Cardiac muscle cell (in vitro differentiated cells and primary cell): ENCODE results near the gene PTGER2. TPM values are rescaled to one million over a fixed set of nuclear protein-coding genes. Genes with fewer than 3 reads are reported as not detected.

Experiments
- DNase-seq, 2 donors: peaks; one replicate each; pipeline versions ENCODE4 v3.0.0 to v3.0.0-alpha.2; 2010 to 2017; ENCODE audit warnings: low read depth in 1 of 2, low spot score in 1 of 2
- H3K27ac ChIP-seq: fragments of 200-600 bp; sonication (generic); 2 replicates; pipeline ENCODE4 v1.5.1; 2016
- H3K27me3 ChIP-seq: fragments of 200-600 bp; sonication (generic); 2 replicates; pipeline ENCODE4 v1.6.0; 2016; ENCODE audit warnings: control low read depth
- H3K36me3 ChIP-seq: fragments of 200-600 bp; sonication (generic); 2 replicates; pipeline ENCODE4 v1.5.1; 2016; ENCODE audit warnings: control low read depth
- H3K4me1 ChIP-seq: fragments of 200-600 bp; sonication (generic); 2 replicates; pipeline ENCODE4 v1.8.1; 2017; ENCODE audit warnings: low read depth, mild to moderate bottlenecking, mixed run types
- H3K4me3 ChIP-seq: fragments of 200-600 bp; sonication (generic); 2 replicates; pipeline ENCODE4 v1.5.1; 2016; ENCODE audit warnings: mild to moderate bottlenecking
- H3K9me3 ChIP-seq: fragments of 200-600 bp; sonication (generic); 2 replicates; pipeline ENCODE4 v1.5.1; 2017; ENCODE audit warnings: low read depth, mild to moderate bottlenecking, control low read depth
- polyA plus RNA-seq: library from polyadenylated mRNA; unstranded; fragments of >200 nt; fragmentation: Nextera tagmentation; extraction: Ambion mirVana; gene quantifications from 2 replicates; pipeline ENCODE4 v1.2.1, GENCODE V29; 2016
- total RNA-seq: library from RNA; depleted of rRNA; stranded (reverse); fragments of >200 nt; gene quantifications from 2 replicates; pipeline ENCODE4 v1.2.3, GENCODE V29; 2016
- TF ChIP-seq, protein P1 (sequence below): IDR thresholded peaks from 2 replicates; pipeline ENCODE4 v1.5.1; 2012; ENCODE audit warnings: low read depth, mild to moderate bottlenecking, low read length

PTGER2 gene
- total and polyA plus RNA-seq, 2 experiments from 2014 or later = not detected

- TF ChIP-seq, protein P1, sequence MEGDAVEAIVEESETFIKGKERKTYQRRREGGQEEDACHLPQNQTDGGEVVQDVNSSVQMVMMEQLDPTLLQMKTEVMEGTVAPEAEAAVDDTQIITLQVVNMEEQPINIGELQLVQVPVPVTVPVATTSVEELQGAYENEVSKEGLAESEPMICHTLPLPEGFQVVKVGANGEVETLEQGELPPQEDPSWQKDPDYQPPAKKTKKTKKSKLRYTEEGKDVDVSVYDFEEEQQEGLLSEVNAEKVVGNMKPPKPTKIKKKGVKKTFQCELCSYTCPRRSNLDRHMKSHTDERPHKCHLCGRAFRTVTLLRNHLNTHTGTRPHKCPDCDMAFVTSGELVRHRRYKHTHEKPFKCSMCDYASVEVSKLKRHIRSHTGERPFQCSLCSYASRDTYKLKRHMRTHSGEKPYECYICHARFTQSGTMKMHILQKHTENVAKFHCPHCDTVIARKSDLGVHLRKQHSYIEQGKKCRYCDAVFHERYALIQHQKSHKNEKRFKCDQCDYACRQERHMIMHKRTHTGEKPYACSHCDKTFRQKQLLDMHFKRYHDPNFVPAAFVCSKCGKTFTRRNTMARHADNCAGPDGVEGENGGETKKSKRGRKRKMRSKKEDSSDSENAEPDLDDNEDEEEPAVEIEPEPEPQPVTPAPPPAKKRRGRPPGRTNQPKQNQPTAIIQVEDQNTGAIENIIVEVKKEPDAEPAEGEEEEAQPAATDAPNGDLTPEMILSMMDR = no peak
- no peak for DNase-seq
- no peak overlapping the region for H3K4me3 ChIP-seq
- no peaks in the 10 kb centered on the region for H3K36me3 ChIP-seq
- no peaks in the 10 kb centered on the region for H3K4me1 ChIP-seq
- H3K27me3 ChIP-seq = no peaks in the 10 kb centered on the region
- H3K27ac ChIP-seq = no peak overlapping the region
- no peaks in the 10 kb centered on the region for H3K9me3 ChIP-seq
These were observed 51.0 kb downstream of the PTGER2 start for GRCh38 chr14:52365071-52365470.

- H3K36me3 ChIP-seq = no peaks in the 10 kb centered on the region
- TF ChIP-seq, protein P1 = no peak
- H3K9me3 ChIP-seq = no peaks in the 10 kb centered on the region
- no peak for DNase-seq
- H3K27ac ChIP-seq = no peak overlapping the region
- no peak overlapping the region for H3K4me3 ChIP-seq
- H3K27me3 ChIP-seq = no peaks in the 10 kb centered on the region
- no peaks in the 10 kb centered on the region for H3K4me1 ChIP-seq
These were observed 52.7 kb downstream of the PTGER2 start for GRCh38 chr14:52366796-52367315.

GRCh38 chr14:52369305-52369801 lies 55.2 kb downstream of the PTGER2 start:
- no peaks in the 10 kb centered on the region for H3K4me1 ChIP-seq
- no peaks in the 10 kb centered on the region for H3K36me3 ChIP-seq
- H3K27ac ChIP-seq = no peak overlapping the region
- peak in 1 of 2 donors; percentile 76 for DNase-seq
- H3K9me3 ChIP-seq = no peaks in the 10 kb centered on the region
- no peak overlapping the region for H3K4me3 ChIP-seq
- no peaks in the 10 kb centered on the region for H3K27me3 ChIP-seq
- TF ChIP-seq, protein P1 = no peak

DNA sequence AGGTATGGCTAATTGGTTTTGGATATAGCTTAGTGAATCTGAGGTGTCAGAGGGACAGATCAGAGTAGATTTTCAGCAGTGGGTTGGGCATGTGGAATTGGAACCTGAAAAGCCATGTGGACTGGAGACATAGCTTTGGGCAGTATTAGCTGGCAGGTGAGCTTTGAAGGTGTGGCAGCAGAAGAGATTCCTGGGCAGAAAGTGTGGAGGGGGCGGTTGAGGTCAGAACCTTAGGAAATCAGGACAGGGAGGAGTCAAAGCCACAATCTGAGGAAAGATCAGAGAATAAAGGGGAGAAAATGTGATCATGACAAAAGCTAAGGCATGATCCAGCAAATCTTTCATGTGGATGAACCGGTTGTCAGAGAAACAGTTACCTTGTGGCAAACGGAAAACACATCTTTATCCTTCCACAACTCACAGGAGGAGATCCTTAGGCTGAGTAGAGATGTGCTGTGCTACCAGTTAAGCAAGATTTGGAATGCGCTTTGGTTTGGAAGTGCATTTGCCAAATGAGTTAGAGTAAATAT lies 56.4 kb downstream of the PTGER2 start:
- H3K4me1 ChIP-seq = no peaks in the 10 kb centered on the region
- TF ChIP-seq, protein P1 = no peak
- no peak overlapping the region for H3K27ac ChIP-seq
- no peaks in the 10 kb centered on the region for H3K36me3 ChIP-seq
- no peaks in the 10 kb centered on the region for H3K9me3 ChIP-seq
- no peak for DNase-seq
- H3K4me3 ChIP-seq = no peak overlapping the region
- H3K27me3 ChIP-seq = no peaks in the 10 kb centered on the region

GRCh38 chr14:52377940-52378339 lies 63.8 kb downstream of the PTGER2 start:
- TF ChIP-seq, protein P1 = no peak
- H3K27me3 ChIP-seq = no peaks in the 10 kb centered on the region
- no peak overlapping the region for H3K27ac ChIP-seq
- no peaks in the 10 kb centered on the region for H3K4me1 ChIP-seq
- H3K36me3 ChIP-seq = no peaks in the 10 kb centered on the region
- no peak overlapping the region for H3K4me3 ChIP-seq
- H3K9me3 ChIP-seq = no peaks in the 10 kb centered on the region
- DNase-seq = no peak

Other genes with a start within 250 kb of the PTGER2 start
- 275 and 538 TPM in 2 replicates for gene NID2, start 245.3 kb upstream of the PTGER2 start, total RNA-seq
- gene NID2, start 245.3 kb upstream of the PTGER2 start, polyA plus RNA-seq = 179 and 341 TPM in 2 replicates
- not detected in 2 replicates for gene PTGDR, start 46.6 kb upstream of the PTGER2 start, total RNA-seq
- not detected in 2 replicates for gene PTGDR, start 46.6 kb upstream of the PTGER2 start, polyA plus RNA-seq
- 4.7 and 7.8 TPM in 2 replicates for gene TXNDC16, start 238.2 kb downstream of the PTGER2 start, total RNA-seq
- gene TXNDC16, start 238.2 kb downstream of the PTGER2 start, polyA plus RNA-seq = 6.9 and 10.7 TPM in 2 replicates
- gene GPR137C, start 238.5 kb downstream of the PTGER2 start, total RNA-seq = 1.4 and 1.7 TPM in 2 replicates
- gene GPR137C, start 238.5 kb downstream of the PTGER2 start, polyA plus RNA-seq = 1.1 and 2.7 TPM in 2 replicates